DMS 273 treated with DMSO at 0.1 percent for 48 hours (cell line): ENCODE results near the gene ITSN2.

Experiments
- DNase-seq: peaks from one replicate; lab custom pipeline; 2025; lab: John Stamatoyannopoulos, UW

The ITSN2 gene

GRCh38 chr2:24269265-24269664 is 91.1 kb downstream of the ITSN2 start:
- DNase-seq = no peak

GRCh38 chr2:24265212-24265611 is 95.1 kb downstream of the ITSN2 start:
- DNase-seq = no peak

GRCh38 chr2:24262421-24262970 is 97.8 kb downstream of the ITSN2 start:
- no peak for DNase-seq

- DNase-seq = no peak
Observed at GRCh38 chr2:24261441-24261840, 98.9 kb downstream of the ITSN2 start.

GRCh38 chr2:24259316-24259715 is 101.0 kb downstream of the ITSN2 start:
- DNase-seq = no peak

- no peak for DNase-seq
Observed at GRCh38 chr2:24258718-24259117, 101.6 kb downstream of the ITSN2 start.

GRCh38 chr2:24253303-24253919 is 106.9 kb downstream of the ITSN2 start:
- no peak for DNase-seq

- no peak for DNase-seq
Observed at GRCh38 chr2:24247592-24247991, 112.7 kb downstream of the ITSN2 start.

- DNase-seq = no peak
Observed at GRCh38 chr2:24247164-24247563, 113.2 kb downstream of the ITSN2 start.

- no peak for DNase-seq
Observed at GRCh38 chr2:24245986-24246776, 114.2 kb downstream of the ITSN2 start.

- no peak for DNase-seq
Observed at GRCh38 chr2:24241528-24241927, 118.8 kb downstream of the ITSN2 start.

- DNase-seq = no peak
Observed at GRCh38 chr2:24239553-24239952, 120.8 kb downstream of the ITSN2 start.

GRCh38 chr2:24238158-24238557 is 122.2 kb downstream of the ITSN2 start:
- peak; percentile 2 for DNase-seq

GRCh38 chr2:24237313-24237712 is 123.0 kb downstream of the ITSN2 start:
- no peak for DNase-seq

GRCh38 chr2:24233321-24233720 is 127.0 kb downstream of the ITSN2 start:
- no peak for DNase-seq

GRCh38 chr2:24231461-24231881 is 128.9 kb downstream of the ITSN2 start:
- no peak for DNase-seq

- peak; percentile 45 for DNase-seq
Observed at GRCh38 chr2:24228470-24228869, 131.9 kb downstream of the ITSN2 start.

- no peak for DNase-seq
Observed at GRCh38 chr2:24225499-24226242, 134.7 kb downstream of the ITSN2 start.

- no peak for DNase-seq
Observed at GRCh38 chr2:24222946-24223345, 137.4 kb downstream of the ITSN2 start.

GRCh38 chr2:24221343-24222050 is 138.8 kb downstream of the ITSN2 start:
- no peak for DNase-seq

GRCh38 chr2:24220554-24221291 is 139.6 kb downstream of the ITSN2 start:
- no peak for DNase-seq
